Measurements from ENCODE around the gene ANXA4. TPM values are rescaled to one million over a fixed set of nuclear protein-coding genes. Genes with fewer than 3 reads are reported as not detected.

ANXA4 gene
- total RNA-seq, 1 experiment from 2014 or later, result 51.1 TPM

DNA sequence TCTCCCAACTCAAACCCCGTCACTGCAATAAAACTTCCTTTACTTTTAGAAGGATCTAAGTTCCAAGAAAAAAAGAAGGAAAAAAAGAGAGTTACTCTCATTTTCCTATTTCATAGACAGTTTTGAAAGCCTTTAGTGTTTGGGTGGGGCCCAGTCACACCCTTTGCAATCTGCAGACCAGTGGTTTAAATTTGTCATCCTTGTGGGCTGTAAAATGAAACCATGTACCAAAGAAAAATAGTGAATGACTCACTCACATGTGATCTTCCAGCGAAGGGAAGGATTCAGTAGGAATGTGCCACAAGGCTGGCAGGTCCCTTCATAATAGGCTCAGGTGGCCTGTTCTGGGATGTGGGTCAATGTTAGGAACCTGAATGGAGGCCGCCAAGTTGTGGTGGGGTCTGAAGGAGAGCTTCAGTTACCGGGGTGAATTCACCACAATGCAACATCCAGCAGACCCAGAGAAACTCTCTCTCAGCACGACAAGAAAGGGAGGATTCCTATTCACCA is 28.3 kb downstream of the ANXA4 start:
- ATAC-seq, result peak; percentile 90
- DNase-seq, result peak; percentile 94
- no peaks in the 10 kb centered on the region for H3F3A ChIP-seq (ENCODE audit: low read length, unreplicated experiment)
- no peaks in the 10 kb centered on the region for H3K9me2 ChIP-seq (replicated peaks; ENCODE audit: low read length)
- peaks cover 24% of the 10 kb centered on the region; the same call in 1 of the 2 replicates for H3K79me2 ChIP-seq (ENCODE audit: low read length)
- peak overlapping the region; percentile 78 for H3K4me2 ChIP-seq (ENCODE audit: low read length)
- TSS peak; percentile 26 for BruUV-seq (replicated peaks)
- no peaks in the 10 kb centered on the region for H3K27me3 ChIP-seq (ENCODE audit: low read length)
- no peaks in the 10 kb centered on the region for H3K36me3 ChIP-seq (ENCODE audit: low read depth, low read length)
- peaks cover 73% of the 10 kb centered on the region for H3K4me1 ChIP-seq (ENCODE audit: insufficient read depth, low read length)
- peak overlapping the region; percentile 57 for H3K9ac ChIP-seq (ENCODE audit: low read length)
- CTCF ChIA-PET, result no interaction called here
- H2AFZ ChIP-seq (ENCODE audit: low read length), result peak overlapping the region; percentile 53
- no peaks in the 10 kb centered on the region for H3K9me3 ChIP-seq (ENCODE audit: low read length)
- TF ChIP-seq EZH2phosphoT487 (IDR thresholded peaks at IDR 0.05; ENCODE audit: borderline replicate concordance, low read length) (no peak), CTCF (conservative IDR thresholded peaks at IDR 0.05; ENCODE audit: low read depth, low read length) (no peak)
- H3K4me3 ChIP-seq (ENCODE audit: low read length), result peak overlapping the region; percentile 34; the same call in 1 of the 2 replicates
- intact Hi-C loops (cut with micrococcal nuclease), result loop anchor here (1.0 to 5.0 kb wide), 3 partner anchors 14 to 47 kb away; partner anchors contain the start of gene ANXA4
- H3K27ac ChIP-seq (ENCODE audit: low read length), result peak overlapping the region; percentile 91
- POLR2A ChIA-PET (ENCODE audit: unreplicated experiment), result no interaction called here
- no peaks in the 10 kb centered on the region for H4K20me1 ChIP-seq (ENCODE audit: low read length)

- Histone ChIP-seq H3K4me3 (ENCODE audit: low read length) (no peak overlapping the region; the same call in 1 of the 2 replicates), H2AFZ (ENCODE audit: low read length) (no peak overlapping the region), H3F3A (ENCODE audit: low read length, unreplicated experiment) (no peaks in the 10 kb centered on the region), H4K20me1 (ENCODE audit: low read length) (no peaks in the 10 kb centered on the region), H3K9me2 (replicated peaks; ENCODE audit: low read length) (no peaks in the 10 kb centered on the region), H3K27me3 (ENCODE audit: low read length) (no peaks in the 10 kb centered on the region), H3K9ac (ENCODE audit: low read length) (peak overlapping the region; percentile 23; the same call in 1 of the 2 replicates), H3K4me1 (ENCODE audit: insufficient read depth, low read length) (peaks cover 68% of the 10 kb centered on the region), H3K9me3 (ENCODE audit: low read length) (no peaks in the 10 kb centered on the region), H3K27ac (ENCODE audit: low read length) (peak overlapping the region; percentile 91), H3K79me2 (ENCODE audit: low read length) (peaks cover 24% of the 10 kb centered on the region; the same call in 1 of the 2 replicates), H3K4me2 (ENCODE audit: low read length) (peak overlapping the region; percentile 78; the same call in 1 of the 2 replicates), H3K36me3 (ENCODE audit: low read depth, low read length) (no peaks in the 10 kb centered on the region)
- ATAC-seq, result no peak
- intact Hi-C loops (cut with micrococcal nuclease), result loop anchor here (1.0 to 5.0 kb wide), 3 partner anchors 14 to 47 kb away; partner anchors contain the start of gene ANXA4
- no peak for TF ChIP-seq EZH2 (IDR thresholded peaks at IDR 0.05; ENCODE audit: low read length, unreplicated experiment)
- no peak for TF ChIP-seq CTCF (conservative IDR thresholded peaks at IDR 0.05; ENCODE audit: low read depth, low read length)
- POLR2A ChIA-PET (ENCODE audit: unreplicated experiment), result no interaction called here
- CTCF ChIA-PET, result no interaction called here
- BruUV-seq (replicated peaks), result no TSS peak
- no peak for DNase-seq
Observed at GRCh38 chr2:69770747-69771146, 28.8 kb downstream of the ANXA4 start.

DNA sequence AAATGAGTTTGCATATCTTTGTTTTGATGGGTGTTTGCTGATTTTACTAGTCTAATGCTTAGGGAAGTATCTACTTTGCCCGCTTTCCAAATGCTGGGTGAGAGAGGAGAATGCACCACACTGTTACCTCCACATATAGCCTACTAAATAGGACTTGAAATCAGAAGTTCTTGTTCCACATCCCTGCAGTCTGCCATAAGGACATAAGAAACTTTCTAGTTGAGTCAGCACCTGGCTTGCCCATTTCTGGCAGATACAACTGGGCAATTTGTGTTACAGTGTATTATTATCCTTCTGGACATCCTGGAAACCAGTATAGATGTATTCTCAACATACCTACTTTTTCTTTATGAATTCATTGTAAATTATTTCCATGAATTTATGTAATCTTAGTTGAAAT is 29.5 kb downstream of the ANXA4 start:
- H3K4me3 ChIP-seq (ENCODE audit: low read length), result no peak overlapping the region
- H4K20me1 ChIP-seq (ENCODE audit: low read length), result no peaks in the 10 kb centered on the region
- no peak overlapping the region for H3K4me2 ChIP-seq (ENCODE audit: low read length)
- peaks cover 61% of the 10 kb centered on the region for H3K4me1 ChIP-seq (ENCODE audit: insufficient read depth, low read length)
- H3K79me2 ChIP-seq (ENCODE audit: low read length), result peaks cover 24% of the 10 kb centered on the region; the same call in 1 of the 2 replicates
- 0 out of 2 replicates have a peak overlapping the region, but pooled peaks have one; percentile 6 for H3K27ac ChIP-seq (ENCODE audit: low read length)
- ChIA-PET CTCF (no interaction called here), POLR2A (ENCODE audit: unreplicated experiment) (no interaction called here)
- no peaks in the 10 kb centered on the region for H3K9me3 ChIP-seq (ENCODE audit: low read length)
- no TSS peak for BruUV-seq (replicated peaks)
- intact Hi-C loops (cut with micrococcal nuclease), result loop anchor here (2.0 to 5.0 kb wide), 2 partner anchors 29 to 46 kb away; partner anchors contain the start of gene ANXA4
- ATAC-seq (no peak), DNase-seq (no peak)
- H3K9ac ChIP-seq (ENCODE audit: low read length), result no peak overlapping the region
- H3K9me2 ChIP-seq (replicated peaks; ENCODE audit: low read length), result no peaks in the 10 kb centered on the region
- H2AFZ ChIP-seq (ENCODE audit: low read length), result no peak overlapping the region
- no peaks in the 10 kb centered on the region; the same call in 1 of the 2 replicates for H3K36me3 ChIP-seq (ENCODE audit: low read depth, low read length)
- H3K27me3 ChIP-seq (ENCODE audit: low read length), result no peaks in the 10 kb centered on the region
- no peak for TF ChIP-seq EZH2phosphoT487 (IDR thresholded peaks at IDR 0.05; ENCODE audit: borderline replicate concordance, low read length)
- TF ChIP-seq EZH2 (IDR thresholded peaks at IDR 0.05; ENCODE audit: low read length, unreplicated experiment), result no peak
- TF ChIP-seq CTCF (conservative IDR thresholded peaks at IDR 0.05; ENCODE audit: low read depth, low read length), result no peak
- H3F3A ChIP-seq (ENCODE audit: low read length, unreplicated experiment), result no peaks in the 10 kb centered on the region

All from PC-3 (cell line).